ENCODE measurements around the gene ST6GALNAC2. TPM values are rescaled to one million over a fixed set of nuclear protein-coding genes. Genes with fewer than 3 reads are reported as not detected.
"Not testable (repeated sequence)": the region's sequence is repeated elsewhere in the genome, so short reads cannot be mapped to it uniquely, and the experiment has no call there.

The ST6GALNAC2 gene
- total RNA-seq, 2 experiments from 2014 or later: 0.19 to 0.51 TPM

DNA sequence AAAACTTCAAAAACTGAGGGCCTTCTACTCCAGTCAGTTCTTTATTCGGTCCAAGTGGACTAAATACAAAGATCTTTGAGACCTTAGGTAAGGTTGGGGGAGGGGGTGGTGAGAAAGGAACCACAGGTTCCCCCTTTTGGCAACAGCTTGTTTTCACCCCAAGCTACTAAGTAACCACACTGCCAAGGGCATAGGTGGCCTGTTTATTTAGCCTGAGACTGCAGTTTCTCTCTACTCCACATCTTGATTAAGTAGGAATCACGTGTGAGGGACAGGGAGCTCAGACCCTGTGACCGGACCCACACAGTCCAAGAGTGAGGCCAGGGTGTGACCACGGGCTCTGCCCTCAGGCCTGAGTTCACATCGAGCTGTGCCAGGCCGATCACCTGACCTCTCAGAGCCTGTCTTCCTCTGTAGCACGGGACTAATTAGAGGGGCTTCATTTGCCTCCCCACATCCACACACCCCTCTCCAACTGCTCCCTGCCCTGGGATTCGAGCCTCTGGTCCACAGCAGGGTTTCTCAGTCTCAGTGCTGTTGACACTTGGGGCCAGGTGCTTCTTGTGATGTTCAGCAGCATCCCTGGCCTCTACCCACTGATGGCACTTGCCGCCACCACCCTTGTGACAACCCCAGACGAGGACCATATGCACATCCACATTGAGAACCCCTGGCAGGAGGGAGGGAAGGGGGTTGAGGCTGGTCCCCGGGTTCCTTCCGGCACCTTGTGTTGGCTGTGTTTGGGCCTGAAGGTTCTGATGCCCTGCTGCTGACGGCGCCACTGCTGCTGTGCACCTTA, 17.8 kb downstream of the ST6GALNAC2 start:
- ChIA-PET CTCF (interaction anchor here (1.1 to 3.6 kb wide), 4 partner anchors 10 to 114 kb away, joined by 3 to 22 read pairs (median 10); no protein-coding TSS in a partner anchor), POLR2A (interaction anchor here (0.5 to 2.4 kb wide), 5 partner anchors 9 to 574 kb away, joined by 3 to 18 read pairs (median 3); no protein-coding TSS in a partner anchor)
- no peaks in the 10 kb centered on the region for H3K9me3 Mint-ChIP-seq
- DNase-seq: no peak
- H3K4me3 Mint-ChIP-seq: no peak overlapping the region
- H3K27ac Mint-ChIP-seq: no peak overlapping the region
- H3K27me3 Mint-ChIP-seq: no peaks in the 10 kb centered on the region
- intact Hi-C loops (cut with micrococcal nuclease): no loop called here
- peaks cover 29% of the 10 kb centered on the region for H3K4me1 Mint-ChIP-seq (ENCODE audit: low read depth)
- H3K36me3 Mint-ChIP-seq: peaks cover 36% of the 10 kb centered on the region

DNA sequence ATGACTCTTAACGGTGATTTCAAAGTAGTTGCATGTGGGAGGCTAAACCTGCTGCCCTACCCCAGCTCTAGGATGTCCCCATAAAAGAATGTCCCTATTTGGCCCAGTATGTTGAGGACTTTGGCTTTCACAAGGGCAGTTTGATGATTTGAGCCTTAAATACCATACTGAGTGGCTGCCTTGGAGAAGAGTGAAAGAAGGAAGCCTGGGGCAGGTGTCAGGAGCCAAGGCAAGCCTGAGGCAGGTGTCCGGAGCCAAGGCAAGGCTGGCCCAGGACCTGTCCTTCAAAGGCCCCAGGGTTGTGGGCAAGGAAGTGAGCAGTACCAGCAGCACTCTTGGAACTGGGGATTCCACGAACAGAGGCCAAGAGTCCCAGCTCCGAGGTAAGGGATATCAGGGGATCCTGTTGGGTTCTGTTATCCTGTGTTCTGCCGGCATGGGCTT, 18.6 kb downstream of the ST6GALNAC2 start:
- intact Hi-C loops (cut with micrococcal nuclease): no loop called here
- CTCF ChIA-PET: interaction anchor here (2.5 to 3.6 kb wide), 2 partner anchors 9 to 57 kb away, joined by 15 to 22 read pairs; no protein-coding TSS in a partner anchor
- no peak for DNase-seq
- Mint-ChIP-seq H3K36me3 (peaks cover 40% of the 10 kb centered on the region), H3K27me3 (no peaks in the 10 kb centered on the region), H3K4me3 (no peak overlapping the region), H3K27ac (no peak overlapping the region), H3K4me1 (ENCODE audit: low read depth) (peaks cover 35% of the 10 kb centered on the region), H3K9me3 (no peaks in the 10 kb centered on the region)
- POLR2A ChIA-PET: interaction anchor here (0.5 to 2.4 kb wide), 5 partner anchors 8 to 250 kb away, joined by 3 to 18 read pairs (median 6); no protein-coding TSS in a partner anchor

DNA sequence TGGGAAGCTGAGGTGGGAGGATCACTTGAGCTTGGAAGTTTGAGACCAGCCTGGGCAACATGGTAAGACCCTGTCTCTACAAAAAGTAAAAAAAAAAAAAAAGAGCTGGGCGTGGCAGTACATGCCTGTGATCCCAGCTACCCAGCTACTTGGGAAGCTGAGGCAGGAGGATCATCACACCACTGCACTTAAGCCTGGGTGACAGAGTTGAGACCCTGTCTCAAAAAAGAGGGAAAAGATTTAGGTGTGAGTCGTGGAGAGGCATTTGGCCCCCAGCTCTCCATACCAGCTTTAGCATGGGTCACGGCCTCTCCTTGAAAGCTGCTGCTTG, 19.1 kb downstream of the ST6GALNAC2 start:
- no peak overlapping the region for H3K4me3 Mint-ChIP-seq
- intact Hi-C loops (cut with micrococcal nuclease): no loop called here
- ChIA-PET POLR2A (interaction anchor here (0.6 to 2.4 kb wide), 4 partner anchors 9 to 250 kb away, joined by 3 to 18 read pairs (median 4); no protein-coding TSS in a partner anchor), CTCF (interaction anchor here (0.7 to 3.6 kb wide), 3 partner anchors 9 to 107 kb away, joined by 3 to 22 read pairs (median 15); no protein-coding TSS in a partner anchor)
- H3K9me3 Mint-ChIP-seq: no peaks in the 10 kb centered on the region
- peaks cover 44% of the 10 kb centered on the region for H3K36me3 Mint-ChIP-seq
- H3K27ac Mint-ChIP-seq: no peak overlapping the region
- H3K27me3 Mint-ChIP-seq: no peaks in the 10 kb centered on the region
- DNase-seq: no peak
- peaks cover 40% of the 10 kb centered on the region for H3K4me1 Mint-ChIP-seq (ENCODE audit: low read depth)

DNA sequence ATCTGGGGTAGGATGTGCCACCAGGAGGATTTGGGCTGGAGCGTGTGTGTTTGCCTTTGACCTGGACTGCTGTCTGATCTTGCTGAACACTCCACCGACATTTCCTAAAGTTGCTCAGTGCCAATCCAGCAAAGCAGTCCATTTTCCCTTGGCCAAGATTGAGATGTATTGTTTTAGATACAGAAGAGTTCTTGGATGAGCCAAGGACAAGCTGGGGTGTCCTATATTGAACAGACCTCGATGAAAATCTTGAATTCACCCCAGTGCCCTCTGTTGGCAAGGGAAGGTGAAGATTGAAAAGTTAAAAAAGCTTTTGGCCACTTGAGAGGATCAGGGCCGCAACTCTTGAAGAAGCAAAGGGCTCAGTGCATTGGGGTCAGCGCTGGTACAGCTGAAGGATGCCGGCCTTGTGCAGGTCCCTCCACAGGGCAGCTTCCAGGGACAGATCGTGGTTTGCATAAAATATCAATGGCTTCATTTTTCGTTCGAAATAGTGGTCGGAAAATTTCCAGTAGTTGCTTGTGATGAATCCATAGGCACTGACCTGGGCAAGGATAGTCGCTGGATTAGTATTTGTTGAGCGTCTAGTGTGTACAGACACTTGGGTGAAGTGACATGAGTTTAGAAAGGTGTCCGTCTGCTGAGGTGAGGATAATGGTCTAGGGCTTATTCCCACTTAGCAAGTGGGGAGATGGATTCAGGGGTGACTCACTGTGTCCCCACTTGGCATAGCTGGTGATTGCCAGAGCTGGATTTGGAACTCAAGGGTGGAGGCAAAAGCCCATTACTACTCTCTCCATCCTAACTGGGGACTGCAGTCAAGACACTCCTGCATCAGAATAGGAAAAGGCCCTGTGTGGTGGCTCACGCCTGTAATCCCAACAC, 19.7 kb downstream of the ST6GALNAC2 start:
- POLR2A ChIA-PET: interaction anchor here (0.6 to 2.4 kb wide), 3 partner anchors 8 to 251 kb away, joined by 3 to 18 read pairs (median 6); no protein-coding TSS in a partner anchor
- Mint-ChIP-seq H3K4me3 (no peak overlapping the region), H3K27me3 (no peaks in the 10 kb centered on the region), H3K9me3 (no peaks in the 10 kb centered on the region), H3K27ac (no peak overlapping the region), H3K4me1 (ENCODE audit: low read depth) (peaks cover 46% of the 10 kb centered on the region), H3K36me3 (peaks cover 50% of the 10 kb centered on the region)
- no peak for DNase-seq
- CTCF ChIA-PET: interaction anchor here (0.7 to 3.6 kb wide), 3 partner anchors 8 to 108 kb away, joined by 3 to 22 read pairs (median 15); no protein-coding TSS in a partner anchor
- intact Hi-C loops (cut with micrococcal nuclease): no loop called here

DNA sequence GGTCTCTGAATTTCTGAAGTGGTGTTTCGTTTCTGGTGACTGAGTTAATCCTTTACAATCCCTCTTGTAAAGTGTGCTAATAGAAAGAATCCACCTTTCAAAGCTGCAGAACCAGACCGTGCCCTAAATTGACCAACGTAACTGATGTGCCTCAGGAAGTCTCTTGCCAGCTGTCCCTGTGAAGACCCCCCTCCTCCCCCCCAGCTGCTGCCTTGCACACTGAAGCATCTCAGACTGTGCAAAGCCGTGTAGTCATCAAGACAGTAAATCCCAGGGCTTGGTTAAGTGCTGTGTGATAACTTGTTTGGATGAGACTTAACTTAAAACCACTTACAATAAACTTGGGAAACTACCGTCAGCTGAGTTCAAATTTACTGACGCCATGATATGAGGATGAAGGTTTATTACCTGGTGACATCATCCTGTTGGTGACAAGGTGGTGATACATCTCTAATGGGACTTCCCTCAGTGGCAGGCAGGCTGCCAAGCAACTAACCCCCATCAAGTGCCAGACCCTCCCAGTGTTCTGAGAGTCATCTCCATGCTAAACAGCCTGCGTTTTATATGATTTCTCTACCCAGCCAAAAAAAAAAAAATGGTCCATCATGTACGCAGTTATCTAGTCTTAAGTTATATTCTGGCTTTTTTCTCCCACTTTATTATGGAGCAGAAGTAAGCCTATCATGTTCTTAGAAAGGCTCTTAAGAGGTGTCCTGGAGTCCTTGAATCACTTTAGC, 20.5 kb downstream of the ST6GALNAC2 start:
- H3K4me3 Mint-ChIP-seq; intact Hi-C loops (cut with micrococcal nuclease); H3K27ac Mint-ChIP-seq; H3K27me3 Mint-ChIP-seq; H3K9me3 Mint-ChIP-seq: not testable (repeated sequence)
- DNase-seq: peak; percentile 43
- CTCF ChIA-PET: interaction anchor here (3.6 kb wide), 1 partner anchor 58 kb away, joined by 22 read pairs; no protein-coding TSS in a partner anchor
- Mint-ChIP-seq H3K4me1 (ENCODE audit: low read depth) (peaks cover 54% of the 10 kb centered on the region), H3K36me3 (peaks cover 58% of the 10 kb centered on the region)
- POLR2A ChIA-PET: interaction anchor here (2.4 kb wide), 1 partner anchor 7 kb away, joined by 18 read pairs; no protein-coding TSS in a partner anchor

DNA sequence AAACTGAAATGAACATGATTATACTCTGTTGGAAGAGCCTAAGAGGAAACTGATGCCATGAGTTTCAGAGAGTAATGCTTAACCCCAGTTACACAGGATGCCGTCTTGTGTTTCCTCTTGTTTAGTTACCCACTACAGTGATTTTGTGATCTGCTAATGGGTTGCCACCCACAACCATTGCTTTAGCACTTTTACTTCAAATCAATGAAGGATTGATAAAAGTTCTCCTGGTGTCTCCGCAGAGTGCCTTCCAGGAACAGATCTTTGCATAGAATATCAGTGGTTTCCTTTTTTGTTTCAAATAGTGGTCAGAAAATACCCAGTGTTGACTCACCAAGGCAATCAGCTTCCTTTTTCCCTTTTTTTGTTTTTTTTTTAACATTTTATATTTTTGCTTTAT, 22.3 kb downstream of the ST6GALNAC2 start:
- H3K4me3 Mint-ChIP-seq; intact Hi-C loops (cut with micrococcal nuclease); DNase-seq; H3K9me3 Mint-ChIP-seq; H3K27me3 Mint-ChIP-seq: not testable (repeated sequence)
- CTCF ChIA-PET: interaction anchor here (0.6 kb wide), 1 partner anchor 20 kb away, joined by 3 read pairs; no protein-coding TSS in a partner anchor
- peaks cover 73% of the 10 kb centered on the region for H3K36me3 Mint-ChIP-seq
- POLR2A ChIA-PET: interaction anchor here (0.7 kb wide), 1 partner anchor 1777 kb away, joined by 4 read pairs; no protein-coding TSS in a partner anchor
- H3K27ac Mint-ChIP-seq: peak overlapping the region; percentile 69
- peaks cover 67% of the 10 kb centered on the region for H3K4me1 Mint-ChIP-seq (ENCODE audit: low read depth)

DNA sequence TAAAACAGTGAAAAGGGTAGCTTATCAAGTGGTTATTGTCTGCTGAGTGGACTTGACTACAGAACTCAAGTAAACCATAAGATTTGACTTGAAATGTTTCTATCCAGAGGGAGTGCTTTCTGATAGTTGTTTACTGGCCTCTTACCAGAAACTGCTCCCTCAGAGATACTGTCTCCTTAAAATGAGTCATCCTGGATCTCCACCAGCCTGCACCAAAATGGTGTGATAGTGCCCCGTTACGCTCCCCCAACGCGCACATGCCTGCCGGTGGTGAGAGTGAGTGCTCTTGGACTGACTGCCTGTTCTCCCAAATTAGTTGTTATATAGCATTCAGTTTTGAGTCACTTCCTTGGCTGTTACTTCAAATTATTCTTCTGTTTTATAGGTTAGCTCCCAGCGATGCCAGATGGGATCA, 22.9 kb downstream of the ST6GALNAC2 start:
- peak overlapping the region; percentile 65 for H3K27ac Mint-ChIP-seq

DNA sequence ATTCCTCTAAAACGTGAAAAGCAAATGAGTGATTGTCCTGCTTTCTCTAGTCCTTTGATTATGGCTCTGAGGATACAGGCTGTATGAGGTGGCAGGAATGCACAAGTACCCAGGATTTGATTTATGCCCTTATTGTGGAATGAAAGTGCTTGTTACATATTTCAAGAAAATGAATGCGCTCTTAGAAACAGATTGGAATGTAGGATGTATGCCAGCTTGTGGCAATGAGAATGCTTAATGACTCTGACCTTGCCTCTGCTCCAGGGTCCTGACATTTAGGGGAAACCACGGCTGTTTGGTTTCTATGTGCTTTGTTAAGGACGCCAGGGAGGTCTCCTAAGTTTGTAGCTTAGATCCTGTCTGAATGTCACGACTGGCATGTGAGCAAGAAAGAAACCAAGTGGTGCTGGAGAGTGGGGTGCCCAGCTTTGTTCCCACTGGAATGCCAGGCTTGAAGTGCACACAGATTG, 23.8 kb downstream of the ST6GALNAC2 start:
- intact Hi-C loops (cut with micrococcal nuclease): no loop called here
- DNase-seq: no peak
- CTCF ChIA-PET: interaction anchor here (1.2 to 1.4 kb wide), 2 partner anchors 9 to 62 kb away, joined by 3 to 8 read pairs; no protein-coding TSS in a partner anchor
- no peaks in the 10 kb centered on the region for H3K27me3 Mint-ChIP-seq
- peaks cover 66% of the 10 kb centered on the region for H3K4me1 Mint-ChIP-seq (ENCODE audit: low read depth)
- POLR2A ChIA-PET: interaction anchor here (1.0 kb wide), 1 partner anchor 47 kb away, joined by 3 read pairs; no protein-coding TSS in a partner anchor
- H3K9me3 Mint-ChIP-seq: no peaks in the 10 kb centered on the region
- peak overlapping the region; percentile 70 for H3K27ac Mint-ChIP-seq
- H3K4me3 Mint-ChIP-seq: peak overlapping the region; percentile 23
- peaks cover 78% of the 10 kb centered on the region for H3K36me3 Mint-ChIP-seq

More for the DNA sequence above, 22.9 kb downstream of the ST6GALNAC2 start:
- Mint-ChIP-seq H3K4me3 (peak overlapping the region; percentile 55), H3K4me1 (ENCODE audit: low read depth) (peaks cover 63% of the 10 kb centered on the region), H3K36me3 (peaks cover 76% of the 10 kb centered on the region), H3K9me3 (no peaks in the 10 kb centered on the region), H3K27me3 (no peaks in the 10 kb centered on the region)
- peak; percentile 66 for DNase-seq
- POLR2A ChIA-PET: no interaction called here
- intact Hi-C loops (cut with micrococcal nuclease): no loop called here
- CTCF ChIA-PET: interaction anchor here (0.6 to 1.4 kb wide), 3 partner anchors 8 to 61 kb away, joined by 3 to 8 read pairs (median 3); no protein-coding TSS in a partner anchor

DNA sequence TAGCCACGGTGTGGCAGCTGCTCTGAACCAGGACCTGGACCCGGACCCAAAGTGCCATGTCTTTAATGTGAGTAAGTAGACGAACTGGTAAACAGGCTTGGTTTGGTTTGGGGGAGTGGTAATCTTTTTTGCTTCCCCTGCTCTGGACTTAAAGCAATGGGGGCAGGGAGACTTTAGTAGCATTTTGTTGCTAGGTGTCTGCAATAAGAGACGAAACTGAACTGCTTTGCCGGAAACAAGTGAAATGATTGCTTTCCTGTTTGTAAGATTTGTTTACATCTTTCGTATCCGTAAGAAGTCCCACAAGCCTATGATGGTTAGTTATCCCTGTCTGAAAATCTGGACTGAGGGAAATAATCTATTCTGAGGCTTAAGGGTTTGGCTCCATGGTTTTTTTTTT, 24.3 kb downstream of the ST6GALNAC2 start:
- intact Hi-C loops (cut with micrococcal nuclease): no loop called here
- no peaks in the 10 kb centered on the region for H3K27me3 Mint-ChIP-seq
- no peak for DNase-seq
- peaks cover 70% of the 10 kb centered on the region for H3K4me1 Mint-ChIP-seq (ENCODE audit: low read depth)
- H3K9me3 Mint-ChIP-seq: no peaks in the 10 kb centered on the region
- CTCF ChIA-PET: interaction anchor here (0.7 to 1.4 kb wide), 3 partner anchors 10 to 63 kb away, joined by 3 to 8 read pairs (median 3); no protein-coding TSS in a partner anchor
- H3K36me3 Mint-ChIP-seq: peaks cover 76% of the 10 kb centered on the region
- H3K4me3 Mint-ChIP-seq: peak overlapping the region; percentile 70
- POLR2A ChIA-PET: interaction anchor here (1.0 kb wide), 1 partner anchor 46 kb away, joined by 3 read pairs; no protein-coding TSS in a partner anchor
- H3K27ac Mint-ChIP-seq: peak overlapping the region; percentile 70

DNA sequence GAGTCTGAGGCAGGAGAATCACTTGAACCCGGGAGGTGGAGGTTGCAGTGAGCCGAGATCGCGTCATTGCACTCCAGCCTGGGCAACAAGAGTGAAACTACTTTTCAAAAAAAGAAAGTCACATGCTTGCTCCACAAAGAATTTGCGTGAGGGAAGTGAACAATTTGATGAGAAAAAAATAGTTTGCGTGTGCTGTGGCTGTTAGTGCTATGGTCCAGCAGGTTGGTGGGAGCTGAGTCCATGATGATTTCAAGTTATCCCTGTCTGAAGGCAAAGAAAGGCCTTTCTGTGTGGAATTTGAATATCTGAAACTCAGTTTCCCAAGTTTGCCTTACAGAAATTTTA, 24.8 kb downstream of the ST6GALNAC2 start:
- intact Hi-C loops (cut with micrococcal nuclease): no loop called here
- CTCF ChIA-PET: interaction anchor here (0.7 to 7.8 kb wide), 6 partner anchors 11 to 167 kb away, joined by 3 to 74 read pairs (median 4); no protein-coding TSS in a partner anchor
- peak overlapping the region; percentile 70 for H3K4me3 Mint-ChIP-seq
- peaks cover 71% of the 10 kb centered on the region for H3K36me3 Mint-ChIP-seq
- POLR2A ChIA-PET: interaction anchor here (0.6 to 1.0 kb wide), 2 partner anchors 25 to 46 kb away, joined by 3 read pairs; partner anchors contain the start of gene ST6GALNAC2
- peak overlapping the region; percentile 70 for H3K27ac Mint-ChIP-seq
- H3K4me1 Mint-ChIP-seq (ENCODE audit: low read depth): peaks cover 66% of the 10 kb centered on the region
- DNase-seq: no peak
- no peaks in the 10 kb centered on the region for H3K9me3 Mint-ChIP-seq
- no peaks in the 10 kb centered on the region for H3K27me3 Mint-ChIP-seq
